Raji (cell line): Measurements from ENCODE around the gene CDR2L.

Experiments used
- POLR2A ChIP-seq: IDR thresholded peaks from 2 replicates; pipeline ENCODE4 v1.6.1; 2011; ENCODE audit warnings: low read depth, low read length, control low read depth; ENCODE audit not compliant: insufficient read depth

CDR2L gene

GRCh38 chr17:74953134-74953687 is 34.2 kb upstream of the CDR2L start:
- TF ChIP-seq POLR2A: no peak

DNA sequence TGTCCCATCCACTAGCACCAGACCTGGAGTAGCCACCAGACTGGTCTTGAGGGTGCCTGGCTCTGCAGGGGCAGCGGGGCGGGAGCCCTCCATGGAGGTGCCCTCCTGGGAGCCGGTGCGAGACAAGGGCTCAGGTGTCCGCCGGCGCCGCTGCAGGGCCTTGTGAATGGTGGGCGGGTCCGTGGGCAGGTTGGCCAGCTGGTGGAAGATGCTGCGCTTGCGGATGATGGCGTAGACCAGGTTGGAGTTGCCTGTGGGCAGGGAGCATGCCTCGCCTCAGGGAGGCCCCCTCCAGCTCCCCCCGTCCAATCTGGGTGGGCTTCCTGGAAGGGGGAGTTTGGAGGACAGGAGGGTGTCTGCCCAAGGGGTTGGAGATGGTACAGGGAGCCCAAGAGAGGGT is 33.3 kb upstream of the CDR2L start:
- no peak for TF ChIP-seq POLR2A

DNA sequence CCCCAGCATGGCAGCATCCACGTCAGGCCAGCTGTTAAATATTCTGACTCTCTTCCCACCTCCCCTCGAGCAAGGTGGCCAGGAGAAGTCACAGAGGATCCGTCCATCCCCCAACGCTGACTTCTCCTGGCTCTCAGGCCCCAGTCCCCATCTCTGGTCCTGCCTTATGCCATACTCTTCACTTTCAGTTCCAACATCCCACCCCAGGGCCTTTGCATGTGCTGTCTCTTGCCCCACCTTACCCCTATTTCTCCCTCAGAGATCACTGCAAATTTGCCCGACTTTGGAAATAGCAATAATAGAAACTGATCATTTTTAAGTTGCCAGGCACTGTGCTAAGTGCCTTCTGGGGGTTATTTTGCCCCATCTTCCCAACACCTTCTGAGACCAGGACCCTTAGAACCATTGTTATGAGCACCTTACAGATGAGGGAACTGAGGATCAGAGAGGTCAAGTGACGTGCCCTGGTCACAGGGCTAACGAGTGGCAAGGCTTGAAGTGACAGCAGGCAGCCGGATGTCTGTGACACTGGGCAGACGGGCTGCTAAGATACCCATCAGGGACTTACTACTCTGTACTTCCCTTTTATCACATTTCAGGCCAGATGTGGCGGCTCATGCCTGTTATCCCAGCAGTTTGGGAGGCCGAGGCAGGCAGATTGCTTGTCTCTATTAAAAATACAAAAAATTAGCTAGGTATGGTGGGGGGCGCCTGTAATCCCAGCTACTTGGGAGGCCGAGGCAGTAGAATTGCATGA is 32.6 kb upstream of the CDR2L start:
- no peak for TF ChIP-seq POLR2A

DNA sequence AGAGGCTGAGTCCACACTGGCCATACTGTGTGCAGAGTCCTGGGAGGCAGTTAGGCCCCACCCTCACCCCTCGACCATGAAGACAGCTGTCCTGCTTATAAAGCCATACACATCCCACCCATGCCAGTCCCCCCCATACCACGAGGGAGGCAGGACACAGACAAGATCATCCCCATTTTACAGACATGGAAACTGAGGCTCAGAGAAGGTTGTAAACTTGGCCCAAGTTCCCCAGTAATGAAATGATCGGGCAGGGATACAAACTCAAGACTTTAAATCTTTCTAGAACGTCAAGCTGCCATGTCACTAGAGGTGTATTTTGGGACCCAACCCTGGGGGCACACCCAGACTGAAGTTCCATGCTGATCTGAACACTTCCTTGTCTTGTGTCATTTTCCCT is 31.3 kb upstream of the CDR2L start:
- TF ChIP-seq POLR2A: no peak

- TF ChIP-seq POLR2A: no peak
These were observed 29.3 kb upstream of the CDR2L start for GRCh38 chr17:74957935-74958740.

DNA sequence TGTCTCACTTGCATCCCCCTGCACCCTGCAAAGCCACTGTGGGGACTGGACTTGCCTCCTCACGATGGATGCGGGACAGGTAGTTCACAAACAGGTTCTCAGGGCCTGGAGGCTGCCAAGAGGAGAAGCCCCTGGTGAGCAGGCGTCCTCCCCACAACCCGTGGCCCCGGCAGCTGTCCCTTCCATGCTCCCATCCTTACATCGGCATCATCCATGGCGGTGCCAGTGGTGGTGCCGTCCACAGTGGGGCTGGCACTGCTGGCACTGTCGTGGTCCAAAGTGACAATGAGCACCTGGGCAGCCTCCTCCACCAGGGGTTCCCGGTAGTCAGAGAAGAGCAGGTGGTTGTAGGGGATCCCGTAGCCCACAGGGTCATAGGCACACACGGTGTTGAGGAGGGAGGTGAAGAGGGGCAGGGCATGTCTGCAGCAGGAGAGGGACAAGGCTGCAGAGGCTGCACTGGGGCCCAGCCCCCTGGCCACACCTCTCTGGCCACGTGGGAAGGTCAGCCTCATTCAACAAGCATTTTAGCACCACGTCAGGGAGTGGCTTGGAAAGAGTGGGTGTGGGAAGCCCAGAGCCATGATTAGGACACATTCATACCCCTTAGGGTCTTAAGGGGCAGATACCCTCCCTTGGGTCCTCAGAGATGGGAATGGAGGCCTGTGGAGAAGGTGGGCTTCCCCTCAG is 27.5 kb upstream of the CDR2L start:
- TF ChIP-seq POLR2A: no peak

DNA sequence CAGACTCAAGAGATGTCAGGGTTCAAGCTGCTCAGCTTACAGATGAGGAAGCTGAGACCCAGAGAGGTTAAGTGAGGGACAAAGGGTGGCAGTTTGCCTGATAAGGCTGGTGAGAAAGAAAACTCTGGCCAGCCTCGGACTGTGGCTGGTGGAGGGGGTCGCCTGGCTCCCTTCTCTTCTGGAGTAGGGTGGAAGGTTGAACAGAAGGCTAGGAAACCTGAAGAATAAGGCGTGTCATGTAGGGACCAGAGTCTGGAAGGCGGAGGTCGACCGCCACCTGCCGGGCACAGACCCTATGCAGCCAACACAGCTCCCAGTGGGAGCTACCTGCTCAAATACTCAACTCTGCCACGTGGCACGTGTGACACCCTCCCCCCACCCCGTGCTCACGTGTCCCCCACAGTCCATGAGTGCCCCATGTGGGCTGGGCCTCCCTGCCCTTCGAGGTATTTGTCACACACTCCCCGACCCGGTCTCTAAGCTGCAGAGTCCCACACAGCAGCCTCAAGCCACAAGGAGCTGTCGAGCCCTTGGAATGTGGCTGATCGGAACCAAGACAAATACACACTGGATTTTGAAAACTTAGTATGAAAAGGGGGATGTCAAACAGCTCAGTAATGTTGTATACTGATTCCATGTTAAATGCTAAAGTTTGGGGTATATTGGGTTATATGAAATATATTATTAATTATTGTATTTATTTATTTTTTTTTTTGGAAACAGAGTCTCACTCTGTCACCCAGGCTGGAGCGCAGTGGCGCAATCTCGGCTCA is 26.7 kb upstream of the CDR2L start:
- TF ChIP-seq POLR2A: no peak

GRCh38 chr17:74961657-74962350 is 25.6 kb upstream of the CDR2L start:
- no peak for TF ChIP-seq POLR2A

DNA sequence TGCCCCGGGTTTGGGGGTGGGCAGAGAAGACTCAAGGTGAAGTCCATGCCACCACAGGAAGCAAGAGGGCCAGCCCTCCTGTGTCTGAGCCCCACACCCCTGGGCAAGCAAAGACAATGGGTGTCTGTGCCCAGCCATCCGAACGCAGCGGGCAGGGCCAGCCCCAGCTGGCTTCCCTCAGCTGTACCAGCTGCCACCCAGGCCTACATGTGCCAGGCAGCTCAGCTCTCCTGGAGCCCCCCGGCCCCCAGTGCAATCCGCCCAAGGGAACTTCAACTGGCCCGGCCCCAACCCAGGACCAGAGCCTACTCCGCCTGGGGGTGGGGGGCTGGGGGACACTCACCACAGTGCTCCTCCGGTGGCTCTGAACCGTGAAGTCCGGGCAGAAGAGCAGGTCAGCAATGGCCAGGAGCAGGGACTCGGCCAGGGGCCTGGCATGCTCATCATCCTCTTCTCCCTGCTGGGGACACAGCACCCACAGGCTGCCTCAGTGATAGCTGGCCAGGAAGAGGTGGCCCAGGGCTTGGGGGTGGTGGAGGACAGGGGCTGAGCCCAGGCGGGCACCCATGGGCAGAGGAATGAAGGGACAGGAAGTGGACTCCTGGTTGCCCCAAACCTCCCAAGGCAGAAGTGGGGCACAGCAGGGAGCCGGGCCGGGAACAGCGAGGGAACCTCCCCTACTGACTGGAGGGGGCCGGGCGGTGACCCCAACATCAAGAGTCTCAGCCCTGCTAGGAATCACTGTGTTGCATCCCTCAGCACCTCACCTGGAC is 24.6 kb upstream of the CDR2L start:
- TF ChIP-seq POLR2A: no peak

- TF ChIP-seq POLR2A: no peak
These were observed 23.8 kb upstream of the CDR2L start for GRCh38 chr17:74963656-74964055.

GRCh38 chr17:74964246-74964761 is 23.1 kb upstream of the CDR2L start:
- TF ChIP-seq POLR2A: no peak

DNA sequence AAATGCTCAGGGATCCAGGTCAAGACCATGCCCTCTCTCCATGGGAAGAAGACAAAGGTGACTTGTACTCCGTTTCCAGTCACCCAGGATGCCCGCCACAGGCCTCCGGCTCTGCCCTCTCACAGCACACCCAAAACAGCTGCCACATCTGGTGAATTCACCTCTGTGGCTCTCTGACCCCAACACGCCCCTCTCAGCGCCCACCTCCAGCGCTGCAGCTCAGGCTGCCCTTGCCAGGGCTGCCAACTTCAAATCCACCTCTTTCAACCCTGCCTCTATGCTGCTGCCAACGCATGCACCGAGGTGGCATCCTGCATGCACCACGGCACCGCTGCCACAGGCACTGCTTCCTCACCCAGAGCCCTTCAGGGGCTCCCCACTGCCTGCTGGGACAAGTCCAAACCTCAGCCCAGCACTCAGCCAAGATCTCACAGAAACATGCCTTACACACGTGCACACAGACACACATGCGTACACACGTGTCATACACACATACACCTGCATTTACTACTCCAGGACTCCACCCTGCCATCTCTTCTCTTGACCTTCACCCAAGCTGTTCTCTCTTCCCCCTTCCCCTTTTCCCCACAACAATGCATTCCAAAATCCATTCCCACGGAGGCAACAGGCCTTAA is 22.3 kb upstream of the CDR2L start:
- no peak for TF ChIP-seq POLR2A

- TF ChIP-seq POLR2A: no peak
These were observed 19.1 kb upstream of the CDR2L start for GRCh38 chr17:74968361-74968780.
